ENCODE data around the gene SMAGP. TPM values are rescaled to one million over a fixed set of nuclear protein-coding genes. Genes with fewer than 3 reads are reported as not detected.

Gene SMAGP
- polyA plus RNA-seq, 4 donors = 18.1 to 24.7 (median 22.3) TPM

GRCh38 chr12:51200156-51200555 is 70.1 kb downstream of the SMAGP start:
- no peak for DNase-seq (ENCODE audit: low read depth in 4 of 4, low spot score in 2 of 4)

DNA sequence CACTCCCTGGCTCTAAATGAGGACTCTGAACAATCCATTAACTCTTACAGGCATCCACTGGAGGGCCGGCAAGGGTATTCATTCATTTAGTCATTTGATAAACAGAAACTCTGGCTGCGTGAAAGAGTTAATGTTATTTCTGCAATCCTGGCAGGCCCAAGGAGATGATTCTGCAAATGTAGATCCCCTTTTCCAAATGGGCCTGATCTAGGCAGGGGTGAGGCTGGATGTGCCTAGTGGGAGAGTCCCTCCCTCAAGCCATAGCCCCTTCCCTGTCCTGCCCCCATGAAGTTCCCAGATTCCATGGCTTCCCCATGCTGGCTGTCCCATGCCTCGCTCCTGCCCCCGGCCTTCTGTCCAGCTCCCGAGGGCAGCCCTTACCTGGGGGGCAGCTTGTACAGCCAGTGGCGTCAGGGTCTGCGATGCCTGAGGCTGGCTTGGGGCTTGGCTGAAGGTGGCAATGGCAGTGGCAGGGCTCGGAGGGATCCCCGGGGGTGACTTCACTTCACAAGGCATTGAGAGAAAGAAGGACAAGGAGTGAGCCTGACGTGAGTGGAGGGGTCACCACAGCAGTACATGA is 70.8 kb downstream of the SMAGP start:
- DNase-seq (ENCODE audit: low read depth in 4 of 4, low spot score in 2 of 4) = no peak

- DNase-seq (ENCODE audit: low read depth in 4 of 4, low spot score in 2 of 4) = no peak
These were observed 71.4 kb downstream of the SMAGP start for GRCh38 chr12:51198568-51199365.

DNA sequence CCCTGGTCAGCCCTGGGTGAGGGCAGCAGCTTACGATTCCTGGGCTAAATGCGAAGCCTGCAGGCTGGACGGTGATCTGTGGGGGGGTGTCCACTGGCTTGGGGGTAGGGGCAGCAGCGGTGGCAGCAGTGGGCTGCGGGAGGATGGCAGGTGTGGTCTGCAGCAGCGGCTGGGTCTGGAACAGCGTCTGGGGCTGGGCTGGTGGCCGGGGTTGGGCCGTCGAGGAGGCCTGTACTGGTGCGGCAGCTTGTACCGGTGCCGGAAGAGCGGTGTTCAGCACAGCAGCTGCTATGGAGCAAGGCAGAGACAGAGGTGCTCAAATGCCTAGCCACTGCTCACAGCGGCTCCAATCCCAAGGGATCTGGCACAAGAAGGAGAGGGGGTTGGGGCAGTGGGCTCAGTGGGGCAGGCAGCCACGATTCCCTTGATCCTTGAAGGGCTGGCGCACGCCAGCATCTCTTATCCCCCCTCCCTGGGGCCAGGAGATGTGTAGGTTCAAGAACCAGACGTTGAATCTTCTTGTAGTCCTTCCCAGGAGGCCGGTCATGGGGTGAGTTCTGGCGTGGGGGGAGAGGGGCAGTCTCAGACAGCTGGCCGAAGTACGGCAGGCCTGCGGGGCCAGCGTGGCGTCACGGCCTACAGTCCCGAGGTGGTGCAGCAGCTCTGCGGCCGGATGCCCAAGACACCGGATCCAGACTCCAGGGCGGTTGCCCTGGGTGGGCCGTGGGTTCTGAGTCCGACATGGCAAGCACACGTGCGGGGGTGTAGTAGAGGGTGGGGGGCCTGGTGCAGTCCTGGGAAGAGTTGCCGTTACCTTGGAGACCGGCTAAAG is 72.3 kb downstream of the SMAGP start:
- DNase-seq (ENCODE audit: low read depth in 4 of 4, low spot score in 2 of 4) = no peak

GRCh38 chr12:51196547-51196946 is 73.7 kb downstream of the SMAGP start:
- DNase-seq (ENCODE audit: low read depth in 4 of 4, low spot score in 2 of 4) = no peak

DNA sequence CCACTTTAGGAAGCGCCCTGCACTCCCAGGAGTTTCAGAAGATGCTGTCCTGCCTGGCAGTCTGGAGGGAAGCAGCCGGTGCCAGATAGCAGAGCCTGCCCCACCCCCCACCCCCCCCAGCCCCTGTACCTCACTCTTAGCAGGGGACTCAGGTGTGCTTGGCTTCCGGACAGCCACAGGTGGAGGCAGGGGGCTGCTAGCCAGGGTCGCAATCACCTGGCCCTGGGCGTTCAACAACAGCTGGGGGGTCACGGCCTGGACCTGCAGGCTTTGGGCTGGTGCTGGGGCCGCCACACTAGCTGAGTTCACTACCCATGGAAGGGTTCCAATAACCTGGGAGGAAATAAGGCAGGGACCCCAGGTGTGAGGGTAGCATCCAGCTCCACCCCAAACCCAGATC is 74.4 kb downstream of the SMAGP start:
- no peak for DNase-seq (ENCODE audit: low read depth in 4 of 4, low spot score in 2 of 4)

Other genes with a start within 250 kb of the SMAGP start
- gene SLC11A2, start 244.0 kb downstream of the SMAGP start, polyA plus RNA-seq (ENCODE audit: insufficient read length in 4 of 4) = 10 to 100 TPM; 43.1 to 64.4 (median 51.8) TPM
- gene LETMD1, start 222.1 kb downstream of the SMAGP start, polyA plus RNA-seq (ENCODE audit: insufficient read length in 4 of 4) = 100 to 1,000 TPM in 2 of 4 donors, 10 to 100 TPM in 2; 78.4 to 165 (median 111) TPM
- gene CSRNP2, start 186.8 kb downstream of the SMAGP start, polyA plus RNA-seq (ENCODE audit: insufficient read length in 4 of 4) = 10 to 100 TPM; 34.9 to 44.9 (median 39.0) TPM
- 10 to 100 TPM; 49.5 to 59.0 (median 54.7) TPM for gene TFCP2, start 97.3 kb downstream of the SMAGP start, polyA plus RNA-seq (ENCODE audit: insufficient read length in 4 of 4)
- gene POU6F1, start 52.4 kb downstream of the SMAGP start, polyA plus RNA-seq (ENCODE audit: insufficient read length in 4 of 4) = 10 to 100 TPM in 2 of 4 donors, 1 to 10 TPM in 2; 6.2 to 13.4 (median 11.1) TPM
- 100 to 1,000 TPM; 253 to 341 (median 269) TPM for gene DAZAP2, start 31.6 kb downstream of the SMAGP start, polyA plus RNA-seq (ENCODE audit: insufficient read length in 4 of 4)
- gene BIN2, start 53.8 kb upstream of the SMAGP start, polyA plus RNA-seq (ENCODE audit: insufficient read length in 4 of 4) = 1 to 10 TPM; 1.9 to 3.6 (median 2.8) TPM
- not detected for gene CELA1, start 76.3 kb upstream of the SMAGP start, polyA plus RNA-seq (ENCODE audit: insufficient read length in 4 of 4)
- gene GALNT6, start 121.0 kb upstream of the SMAGP start, polyA plus RNA-seq (ENCODE audit: insufficient read length in 4 of 4) = 1 to 10 TPM; 4.4 to 6.8 (median 6.1) TPM
- gene SLC4A8, start 154.4 kb upstream of the SMAGP start, polyA plus RNA-seq (ENCODE audit: insufficient read length in 4 of 4) = 1 to 10 TPM; 2.9 to 5.1 (median 4.6) TPM